ENCODE measurements around the gene ZMYND10. TPM values are rescaled to one million over a fixed set of nuclear protein-coding genes. Genes with fewer than 3 reads are reported as not detected.

ZMYND10 gene
- polyA plus RNA-seq, 1 of the 3 experiments (the other 2 are of a cell fraction): 0.95 TPM

- no peak for DNase-seq
- Histone ChIP-seq H3K36me3 (replicated peaks in 1 of 2; ENCODE audit: control insufficient read depth in 1 of 2, insufficient read depth in 2 of 2, low read length in 1 of 2) (peaks cover 21 to 52% of the 10 kb centered on the region in 2 experiments), H3K4me2 (no peak overlapping the region), H2AFZ (ENCODE audit: low read depth) (no peak overlapping the region), H3K9me2 (no peaks in the 10 kb centered on the region), H3K4me3 (ENCODE audit: low read depth in 2 of 2, low read length in 1 of 2) (no peak overlapping the region), H4K20me1 (ENCODE audit: insufficient read depth) (peaks cover 57% of the 10 kb centered on the region), H3K9me3 (no peaks in the 10 kb centered on the region), H3K79me2 (ENCODE audit: insufficient read depth) (peaks cover 88% of the 10 kb centered on the region), H3F3A (replicated peaks; ENCODE audit: insufficient read depth) (peaks cover 7% of the 10 kb centered on the region), H3K4me1 (ENCODE audit: control insufficient read depth in 1 of 2, insufficient read depth in 2 of 2, low read depth in 1 of 2, low read length in 1 of 2) (peaks cover 19 to 74% of the 10 kb centered on the region in 2 experiments; a peak in 2 of 4 replicates), H3K9ac (no peak overlapping the region), H3K27me3 (ENCODE audit: insufficient read depth) (no peaks in the 10 kb centered on the region), H3K27ac (ENCODE audit: low read depth in 2 of 2, low read length in 1 of 2) (peak overlapping the region; percentile 20 to 21; a peak in 1 of 4 replicates)
- ChIA-PET CTCF (interaction anchor here (0.7 to 6.4 kb wide), 18 partner anchors 15 to 262 kb away, joined by 3 to 57 read pairs (median 5); partner anchors contain the start of gene HYAL1), POLR2A (interaction anchor here (0.7 to 4.6 kb wide), 5 partner anchors 9 to 214 kb away, joined by 3 to 13 read pairs (median 6); partner anchors contain the start of gene C3orf18)
- 82% methylated on average over 7 of the region's 12 CpGs for WGBS (ENCODE audit: low lambda C conversion rate)
- TF ChIP-seq RFX5 (IDR thresholded peaks at IDR 0.05; ENCODE audit: low read length) (no peak), RAD21 (IDR thresholded peaks at IDR 0.05; ENCODE audit: low read length) (no peak), IRF3 (IDR thresholded peaks at IDR 0.05; ENCODE audit: low read depth, low read length) (no peak), MEF2A (IDR thresholded peaks at IDR 0.05; ENCODE audit: borderline replicate concordance, low read depth) (no peak), RCOR1 (IDR thresholded peaks at IDR 0.05; ENCODE audit: low read length) (no peak), TEAD4 (IDR thresholded peaks at IDR 0.05; ENCODE audit: borderline replicate concordance, insufficient read depth) (no peak), POLR2AphosphoS5 (IDR thresholded peaks at IDR 0.05; ENCODE audit: low read depth, low read length) (no peak), YY1 (IDR thresholded peaks at IDR 0.05; ENCODE audit: low read depth) (no peak), NFIC (IDR thresholded peaks at IDR 0.05; ENCODE audit: borderline replicate concordance) (no peak), TAF1 (IDR thresholded peaks at IDR 0.05; ENCODE audit: borderline replicate concordance, low read depth, low read length) (no peak), EZH2phosphoT487 (IDR thresholded peaks at IDR 0.05; ENCODE audit: borderline replicate concordance, low read depth) (no peak), PBX3 (IDR thresholded peaks at IDR 0.05) (no peak), USF1 (IDR thresholded peaks at IDR 0.05; ENCODE audit: borderline replicate concordance, low read depth) (no peak), FOSL2 (IDR thresholded peaks at IDR 0.05; ENCODE audit: borderline replicate concordance, low read depth) (no peak), FOXM1 (IDR thresholded peaks at IDR 0.05; ENCODE audit: low read depth) (no peak), MAX (IDR thresholded peaks at IDR 0.05; ENCODE audit: low read depth) (no peak), GABPA (IDR thresholded peaks at IDR 0.05; ENCODE audit: low read depth) (no peak)
Measured at GRCh38 chr3:50353245-50354004, 7.9 kb upstream of the ZMYND10 start.

Data from SK-N-SH (cell line).